SK-N-SH (cell line): ENCODE data around the gene DERL2. TPM values are rescaled to one million over a fixed set of nuclear protein-coding genes. Genes with fewer than 3 reads are reported as not detected.

Source experiments
- CTCF ChIA-PET: fragments of 300-600, 350-600 bp; formaldehyde crosslinking; extraction: SDS; loops from one replicate; lab custom pipeline; 2021; lab: Yijun Ruan, JAX
- POLR2A ChIA-PET: fragments of 350-600 bp; sonication (Branson Sonifier 250); formaldehyde crosslinking; extraction: SDS; loops from one replicate; lab custom pipeline; 2020; ENCODE audit warnings: antibody characterized with exemption, inconsistent platforms; lab: Yijun Ruan, JAX
- DNase-seq: peaks from one replicate; pipeline ENCODE4 v3.0.0; 2012
- H2AFZ ChIP-seq: fragments of 200-600 bp; sonication (generic); 2 replicates; pipeline ENCODE4 v1.8.1; 2016; ENCODE audit warnings: antibody characterized with exemption, mild to moderate bottlenecking, low read depth
- H3F3A ChIP-seq: fragments of 200-600 bp; sonication (generic); replicated peaks from 2 replicates; pipeline ENCODE3; 2016; ENCODE audit warnings: antibody characterized with exemption, mild to moderate bottlenecking; ENCODE audit not compliant: insufficient read depth
- H3K27ac ChIP-seq, 2 experiments: fragments of 200-500 bp in 1 of 2; fragments of 200-600 bp in 1 of 2; sonication (Bioruptor generic) in 1 of 2; sonication (generic), shearing (Covaris generic) in 1 of 2; 2 replicates each; pipeline versions ENCODE4 v1.5.1 to v1.6.1; 2014 to 2016; ENCODE audit warnings: low read depth in 2 of 2, inconsistent platforms in 1 of 2, low read length in 1 of 2, mild to moderate bottlenecking in 1 of 2, mixed read lengths in 1 of 2
- H3K27me3 ChIP-seq: fragments of 200-600 bp; sonication (generic), shearing (Covaris generic); 2 replicates; pipeline ENCODE4 v1.6.1; 2016; ENCODE audit warnings: mixed run types; ENCODE audit not compliant: insufficient read depth
- H3K36me3 ChIP-seq, 2 experiments: fragments of 200-500 bp in 1 of 2; fragments of 200-600 bp in 1 of 2; sonication (Bioruptor generic) in 1 of 2; sonication (generic) in 1 of 2; replicated peaks in 1 of 2; 2 replicates each; pipeline versions ENCODE3 to v1.5.1; 2014 to 2016; ENCODE audit warnings: low read length in 1 of 2, mild to moderate bottlenecking in 1 of 2; ENCODE audit not compliant: insufficient read depth in 2 of 2, control insufficient read depth in 1 of 2
- H3K4me1 ChIP-seq, 2 experiments: fragments of 200-500 bp in 1 of 2; fragments of 200-600 bp in 1 of 2; sonication (Bioruptor generic) in 1 of 2; sonication (generic), shearing (Covaris generic) in 1 of 2; 2 replicates each; pipeline versions ENCODE4 v1.5.1 to v1.6.1; 2014 to 2016; ENCODE audit warnings: low read depth in 1 of 2, low read length in 1 of 2, mixed run types in 1 of 2; ENCODE audit not compliant: insufficient read depth in 2 of 2, control insufficient read depth in 1 of 2
- H3K4me2 ChIP-seq: fragments of 200-600 bp; sonication (generic), shearing (Covaris generic); 2 replicates; pipeline ENCODE4 v1.6.1; 2017; ENCODE audit warnings: mixed run types
- H3K4me3 ChIP-seq, 2 experiments: fragments of 200-500 bp in 1 of 2; fragments of 200-600 bp in 1 of 2; sonication (Bioruptor generic) in 1 of 2; sonication (generic), shearing (Covaris generic) in 1 of 2; 2 replicates each; pipeline versions ENCODE4 v1.5.1 to v1.8.1; 2014 to 2016; ENCODE audit warnings: low read depth in 2 of 2, inconsistent platforms in 1 of 2, low read length in 1 of 2, mild to moderate bottlenecking in 1 of 2, mixed read lengths in 1 of 2, moderate library complexity in 1 of 2
- H3K79me2 ChIP-seq: fragments of 200-600 bp; sonication (generic); 2 replicates; pipeline ENCODE4 v1.8.1; 2017; ENCODE audit warnings: mild to moderate bottlenecking; ENCODE audit not compliant: insufficient read depth
- H3K9ac ChIP-seq: fragments of 200-600 bp; sonication (generic); 2 replicates; pipeline ENCODE4 v1.6.1; 2017; ENCODE audit warnings: mixed run types
- H3K9me2 ChIP-seq: fragments of 200-600 bp; sonication (generic); 2 replicates; pipeline ENCODE4 v1.6.1; 2017; ENCODE audit warnings: mixed run types
- H3K9me3 ChIP-seq: fragments of 200-600 bp; sonication (generic); 2 replicates; pipeline ENCODE4 v1.6.1; 2017; ENCODE audit warnings: mixed run types, mild to moderate bottlenecking, moderate library complexity
- H4K20me1 ChIP-seq: fragments of 200-600 bp; sonication (generic); 2 replicates; pipeline ENCODE4 v1.6.1; 2017; ENCODE audit warnings: mild to moderate bottlenecking, mixed run types; ENCODE audit not compliant: insufficient read depth
- ELF1 ChIP-seq: IDR thresholded peaks from 2 replicates; pipeline ENCODE4 v1.4.0; 2012
- EZH2phosphoT487 ChIP-seq: fragments of 200-600 bp; sonication (generic); IDR thresholded peaks from 2 replicates; pipeline ENCODE4 v1.6.1; 2017; ENCODE audit warnings: low read depth, mixed run types, mild to moderate bottlenecking, antibody characterized with exemption, moderate library complexity, borderline replicate concordance
- FOXJ3 ChIP-seq: sonication (generic); formaldehyde crosslinking; IDR thresholded peaks from 2 replicates; pipeline ENCODE4 v1.5.1; 2020; ENCODE audit warnings: mild to moderate bottlenecking, missing genetic modification reagents
- GATA2 ChIP-seq: sonication (generic); formaldehyde crosslinking; IDR thresholded peaks from 2 replicates; pipeline ENCODE4 v1.5.0; 2020; ENCODE audit warnings: mild to moderate bottlenecking, missing genetic modification reagents
- JUND ChIP-seq: IDR thresholded peaks from 2 replicates; pipeline ENCODE4 v1.4.0; 2012
- MEF2A ChIP-seq: IDR thresholded peaks from 2 replicates; pipeline ENCODE4 v1.4.0; 2012; ENCODE audit warnings: low read depth, borderline replicate concordance
- MXI1 ChIP-seq: IDR thresholded peaks from 2 replicates; pipeline ENCODE4 v1.6.1; 2012; ENCODE audit warnings: mild to moderate bottlenecking, low read depth, low read length, improper control_type of control experiment
- NFIC ChIP-seq: IDR thresholded peaks from 2 replicates; pipeline ENCODE4 v1.4.0; 2012; ENCODE audit warnings: borderline replicate concordance
- NRF1 ChIP-seq: IDR thresholded peaks from 2 replicates; pipeline ENCODE4 v1.6.1; 2012; ENCODE audit warnings: low read depth, mild to moderate bottlenecking, low read length
- RCOR1 ChIP-seq: fragments of 150-350 bp; IDR thresholded peaks from 2 replicates; pipeline ENCODE4 v1.6.1; 2017; ENCODE audit warnings: antibody characterized with exemption, low read length
- RXRA ChIP-seq: IDR thresholded peaks from 2 replicates; pipeline ENCODE4 v1.4.0; 2012; ENCODE audit warnings: low read depth, mild to moderate bottlenecking, borderline replicate concordance
- SIN3A ChIP-seq: IDR thresholded peaks from 2 replicates; pipeline ENCODE4 v1.6.1; 2012; ENCODE audit warnings: low read depth, mild to moderate bottlenecking, low read length, moderate library complexity, borderline replicate concordance
- TAF1 ChIP-seq: IDR thresholded peaks from 2 replicates; pipeline ENCODE4 v1.6.1; 2012; ENCODE audit warnings: low read depth, mild to moderate bottlenecking, low read length, moderate library complexity, borderline replicate concordance
- TEAD4 ChIP-seq: IDR thresholded peaks from 2 replicates; pipeline ENCODE4 v1.4.0; 2012; ENCODE audit warnings: mild to moderate bottlenecking, borderline replicate concordance; ENCODE audit not compliant: insufficient read depth
- WGBS: methylation state at CpG from one replicate; pipeline ENCODE4 v1.1.6; 2017; ENCODE audit warnings: low lambda C conversion rate; 5-methylcytosine and 5-hydroxymethylcytosine counted together
- polyA plus RNA-seq, 3 experiments: library from polyadenylated mRNA; depleted of rRNA; stranded (reverse); fragments of >200 nt; gene quantifications; 2 replicates each; pipeline ENCODE4 v1.2.3, GENCODE V29; 2012
- TF ChIP-seq, protein P1 (sequence below): fragments of 150-350 bp; IDR thresholded peaks from 2 replicates; pipeline ENCODE4 v1.6.1; 2017; ENCODE audit warnings: antibody characterized with exemption, low read length, low read depth, borderline replicate concordance
- TF ChIP-seq, protein P2 (sequence below): IDR thresholded peaks from 2 replicates; pipeline ENCODE4 v1.6.1; 2012; ENCODE audit warnings: mild to moderate bottlenecking, low read depth, low read length, moderate library complexity
- TF ChIP-seq, protein P3 (sequence below): fragments of 200-600 bp; sonication (generic); IDR thresholded peaks from 2 replicates; pipeline ENCODE4 v1.6.1; 2017; ENCODE audit warnings: antibody characterized with exemption, mild to moderate bottlenecking, moderate library complexity
- TF ChIP-seq, protein P4 (sequence below): IDR thresholded peaks from 2 replicates; pipeline ENCODE4; 2012

The DERL2 gene
- polyA plus RNA-seq, 1 of the 3 experiments (the other 2 are of a cell fraction): 42.5 TPM

DNA sequence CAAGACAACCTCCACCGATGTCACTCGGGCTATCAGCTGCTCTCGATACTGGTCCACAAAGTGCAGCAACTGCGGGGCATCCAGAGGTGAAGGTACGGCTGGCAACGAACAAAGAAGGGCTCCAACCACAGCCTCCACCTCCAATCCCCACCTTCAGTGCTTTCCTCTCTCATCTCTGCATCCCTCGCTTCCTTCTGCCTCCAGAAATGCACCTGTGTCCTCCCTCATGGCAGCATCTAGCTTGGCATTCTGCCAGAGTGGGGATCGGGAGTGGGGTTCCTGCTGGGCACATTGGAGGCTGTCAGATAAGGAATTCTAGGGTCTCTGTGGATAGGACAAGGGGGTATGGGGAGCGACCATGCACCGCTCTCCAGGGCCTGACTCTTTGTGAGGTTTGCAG is 29.0 kb upstream of the DERL2 start:
- Histone ChIP-seq H3K9me2 (no peaks in the 10 kb centered on the region), H3K4me3 (no peak overlapping the region), H3K4me1 (peaks cover 0 to 15% of the 10 kb centered on the region in 2 experiments; a peak in 2 of 4 replicates), H3K4me2 (no peak overlapping the region), H4K20me1 (no peaks in the 10 kb centered on the region), H2AFZ (no peak overlapping the region), H3K27ac (peak overlapping the region in 1 of 2 experiments; percentile 95; a peak in 1 of 4 replicates), H3K9ac (no peak overlapping the region), H3K79me2 (no peaks in the 10 kb centered on the region), H3K27me3 (no peaks in the 10 kb centered on the region)
- ChIA-PET CTCF (interaction anchor here (1.7 kb wide), 1 partner anchor 13 kb away, joined by 8 read pairs; no protein-coding TSS in a partner anchor), POLR2A (no interaction called here)
- WGBS: 74% methylated on average over 8 of the region's 10 CpGs
- TF ChIP-seq TAF1 (no peak), EZH2phosphoT487 (no peak), NFIC (peak; percentile 23; the same call in 1 of the 2 replicates)
- TF ChIP-seq, all 33 proteins: peak for 1
- no peak for DNase-seq
- peaks cover 0 to 3% of the 10 kb centered on the region in 2 experiments for H3K36me3 ChIP-seq
- no peaks in the 10 kb centered on the region for H3K9me3 ChIP-seq
- H3F3A ChIP-seq: peaks cover 27% of the 10 kb centered on the region

DNA sequence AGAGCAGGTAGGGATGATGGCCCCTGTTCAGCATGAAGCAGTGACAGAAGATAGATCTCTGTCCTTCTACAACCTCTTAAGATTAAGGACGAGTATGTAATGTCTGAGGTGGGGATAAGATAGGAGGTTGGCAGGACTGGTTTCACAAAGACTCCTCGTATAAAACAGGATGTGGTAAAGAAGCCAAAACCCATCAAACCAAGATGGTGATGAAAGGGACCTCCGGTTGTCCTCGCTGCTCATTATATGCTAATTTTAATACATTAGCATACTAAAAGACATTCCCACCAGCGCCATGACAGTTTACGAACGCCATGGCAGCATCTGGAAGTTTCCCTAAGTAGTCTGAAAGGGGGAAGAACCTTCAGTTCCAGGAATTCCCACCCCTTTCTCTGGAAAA is 27.6 kb upstream of the DERL2 start:
- TF ChIP-seq, protein P1, sequence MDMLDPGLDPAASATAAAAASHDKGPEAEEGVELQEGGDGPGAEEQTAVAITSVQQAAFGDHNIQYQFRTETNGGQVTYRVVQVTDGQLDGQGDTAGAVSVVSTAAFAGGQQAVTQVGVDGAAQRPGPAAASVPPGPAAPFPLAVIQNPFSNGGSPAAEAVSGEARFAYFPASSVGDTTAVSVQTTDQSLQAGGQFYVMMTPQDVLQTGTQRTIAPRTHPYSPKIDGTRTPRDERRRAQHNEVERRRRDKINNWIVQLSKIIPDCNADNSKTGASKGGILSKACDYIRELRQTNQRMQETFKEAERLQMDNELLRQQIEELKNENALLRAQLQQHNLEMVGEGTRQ: no peak
- TF ChIP-seq JUND (no peak), ELF1 (no peak), TEAD4 (no peak), NRF1 (no peak), NFIC (no peak), SIN3A (no peak), TAF1 (no peak), MXI1 (no peak), MEF2A (no peak), RCOR1 (no peak), GATA2 (no peak), FOXJ3 (no peak), RXRA (no peak)
- TF ChIP-seq, protein P2, sequence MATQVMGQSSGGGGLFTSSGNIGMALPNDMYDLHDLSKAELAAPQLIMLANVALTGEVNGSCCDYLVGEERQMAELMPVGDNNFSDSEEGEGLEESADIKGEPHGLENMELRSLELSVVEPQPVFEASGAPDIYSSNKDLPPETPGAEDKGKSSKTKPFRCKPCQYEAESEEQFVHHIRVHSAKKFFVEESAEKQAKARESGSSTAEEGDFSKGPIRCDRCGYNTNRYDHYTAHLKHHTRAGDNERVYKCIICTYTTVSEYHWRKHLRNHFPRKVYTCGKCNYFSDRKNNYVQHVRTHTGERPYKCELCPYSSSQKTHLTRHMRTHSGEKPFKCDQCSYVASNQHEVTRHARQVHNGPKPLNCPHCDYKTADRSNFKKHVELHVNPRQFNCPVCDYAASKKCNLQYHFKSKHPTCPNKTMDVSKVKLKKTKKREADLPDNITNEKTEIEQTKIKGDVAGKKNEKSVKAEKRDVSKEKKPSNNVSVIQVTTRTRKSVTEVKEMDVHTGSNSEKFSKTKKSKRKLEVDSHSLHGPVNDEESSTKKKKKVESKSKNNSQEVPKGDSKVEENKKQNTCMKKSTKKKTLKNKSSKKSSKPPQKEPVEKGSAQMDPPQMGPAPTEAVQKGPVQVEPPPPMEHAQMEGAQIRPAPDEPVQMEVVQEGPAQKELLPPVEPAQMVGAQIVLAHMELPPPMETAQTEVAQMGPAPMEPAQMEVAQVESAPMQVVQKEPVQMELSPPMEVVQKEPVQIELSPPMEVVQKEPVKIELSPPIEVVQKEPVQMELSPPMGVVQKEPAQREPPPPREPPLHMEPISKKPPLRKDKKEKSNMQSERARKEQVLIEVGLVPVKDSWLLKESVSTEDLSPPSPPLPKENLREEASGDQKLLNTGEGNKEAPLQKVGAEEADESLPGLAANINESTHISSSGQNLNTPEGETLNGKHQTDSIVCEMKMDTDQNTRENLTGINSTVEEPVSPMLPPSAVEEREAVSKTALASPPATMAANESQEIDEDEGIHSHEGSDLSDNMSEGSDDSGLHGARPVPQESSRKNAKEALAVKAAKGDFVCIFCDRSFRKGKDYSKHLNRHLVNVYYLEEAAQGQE: no peak
- TF ChIP-seq, protein P3, sequence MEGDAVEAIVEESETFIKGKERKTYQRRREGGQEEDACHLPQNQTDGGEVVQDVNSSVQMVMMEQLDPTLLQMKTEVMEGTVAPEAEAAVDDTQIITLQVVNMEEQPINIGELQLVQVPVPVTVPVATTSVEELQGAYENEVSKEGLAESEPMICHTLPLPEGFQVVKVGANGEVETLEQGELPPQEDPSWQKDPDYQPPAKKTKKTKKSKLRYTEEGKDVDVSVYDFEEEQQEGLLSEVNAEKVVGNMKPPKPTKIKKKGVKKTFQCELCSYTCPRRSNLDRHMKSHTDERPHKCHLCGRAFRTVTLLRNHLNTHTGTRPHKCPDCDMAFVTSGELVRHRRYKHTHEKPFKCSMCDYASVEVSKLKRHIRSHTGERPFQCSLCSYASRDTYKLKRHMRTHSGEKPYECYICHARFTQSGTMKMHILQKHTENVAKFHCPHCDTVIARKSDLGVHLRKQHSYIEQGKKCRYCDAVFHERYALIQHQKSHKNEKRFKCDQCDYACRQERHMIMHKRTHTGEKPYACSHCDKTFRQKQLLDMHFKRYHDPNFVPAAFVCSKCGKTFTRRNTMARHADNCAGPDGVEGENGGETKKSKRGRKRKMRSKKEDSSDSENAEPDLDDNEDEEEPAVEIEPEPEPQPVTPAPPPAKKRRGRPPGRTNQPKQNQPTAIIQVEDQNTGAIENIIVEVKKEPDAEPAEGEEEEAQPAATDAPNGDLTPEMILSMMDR: no peak
- TF ChIP-seq, protein P4, sequence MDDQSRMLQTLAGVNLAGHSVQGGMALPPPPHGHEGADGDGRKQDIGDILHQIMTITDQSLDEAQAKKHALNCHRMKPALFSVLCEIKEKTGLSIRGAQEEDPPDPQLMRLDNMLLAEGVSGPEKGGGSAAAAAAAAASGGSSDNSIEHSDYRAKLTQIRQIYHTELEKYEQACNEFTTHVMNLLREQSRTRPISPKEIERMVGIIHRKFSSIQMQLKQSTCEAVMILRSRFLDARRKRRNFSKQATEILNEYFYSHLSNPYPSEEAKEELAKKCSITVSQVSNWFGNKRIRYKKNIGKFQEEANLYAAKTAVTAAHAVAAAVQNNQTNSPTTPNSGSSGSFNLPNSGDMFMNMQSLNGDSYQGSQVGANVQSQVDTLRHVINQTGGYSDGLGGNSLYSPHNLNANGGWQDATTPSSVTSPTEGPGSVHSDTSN: no peak
- Histone ChIP-seq H3K9me3 (no peaks in the 10 kb centered on the region), H4K20me1 (no peaks in the 10 kb centered on the region), H3K4me1 (peaks cover 0 to 15% of the 10 kb centered on the region in 2 experiments; a peak in 2 of 4 replicates), H3K4me2 (no peak overlapping the region), H2AFZ (no peak overlapping the region), H3K9me2 (no peaks in the 10 kb centered on the region), H3K27ac (no peak overlapping the region), H3K4me3 (no peak overlapping the region), H3K9ac (no peak overlapping the region), H3K27me3 (no peaks in the 10 kb centered on the region), H3F3A (peaks cover 35% of the 10 kb centered on the region), H3K79me2 (no peaks in the 10 kb centered on the region), H3K36me3 (peaks cover 0 to 3% of the 10 kb centered on the region in 2 experiments)
- CTCF ChIA-PET: no interaction called here
- POLR2A ChIA-PET: interaction anchor here (0.6 kb wide), 1 partner anchor 21 kb away, joined by 5 read pairs; no protein-coding TSS in a partner anchor
- WGBS: 76% methylated on average over 7 of the region's 7 CpGs
- no peak for DNase-seq
